T1000 (cell line): ENCODE results near the gene C10orf105.

Experiments used
- DNase-seq: peaks from one replicate; lab custom pipeline; 2025; ENCODE audit warnings: mixed read lengths; lab: John Stamatoyannopoulos, UW

The C10orf105 gene

GRCh38 chr10:71716426-71716825 is 3.2 kb downstream of the C10orf105 start:
- no peak for DNase-seq

- no peak for DNase-seq
Measured at GRCh38 chr10:71715860-71716259, 3.7 kb downstream of the C10orf105 start.

GRCh38 chr10:71715026-71715425 is 4.6 kb downstream of the C10orf105 start:
- no peak for DNase-seq

GRCh38 chr10:71714592-71714991 is 5.0 kb downstream of the C10orf105 start:
- DNase-seq, result no peak

GRCh38 chr10:71714031-71714410 is 5.6 kb downstream of the C10orf105 start:
- DNase-seq, result no peak

- no peak for DNase-seq
Measured at GRCh38 chr10:71713135-71714030, 6.2 kb downstream of the C10orf105 start.

GRCh38 chr10:71712572-71713134 is 6.9 kb downstream of the C10orf105 start:
- DNase-seq, result no peak

- no peak for DNase-seq
Measured at GRCh38 chr10:71712170-71712569, 7.4 kb downstream of the C10orf105 start.

GRCh38 chr10:71711052-71711623 is 8.4 kb downstream of the C10orf105 start:
- DNase-seq, result no peak

- no peak for DNase-seq
Measured at GRCh38 chr10:71710519-71710918, 9.1 kb downstream of the C10orf105 start.

- DNase-seq, result no peak
Measured at GRCh38 chr10:71708897-71709882, 10.4 kb downstream of the C10orf105 start.

GRCh38 chr10:71708301-71708703 is 11.3 kb downstream of the C10orf105 start:
- DNase-seq, result no peak

GRCh38 chr10:71707240-71707789 is 12.3 kb downstream of the C10orf105 start:
- no peak for DNase-seq

- no peak for DNase-seq
Measured at GRCh38 chr10:71706216-71707121, 13.1 kb downstream of the C10orf105 start.

- DNase-seq, result no peak
Measured at GRCh38 chr10:71705582-71705981, 14.0 kb downstream of the C10orf105 start.

GRCh38 chr10:71704816-71705215 is 14.8 kb downstream of the C10orf105 start:
- DNase-seq, result no peak

GRCh38 chr10:71703577-71703976 is 16.0 kb downstream of the C10orf105 start:
- DNase-seq, result no peak

GRCh38 chr10:71701496-71702132 is 18.0 kb downstream of the C10orf105 start:
- DNase-seq, result no peak

- no peak for DNase-seq
Measured at GRCh38 chr10:71700731-71701368, 18.7 kb downstream of the C10orf105 start.

GRCh38 chr10:71698737-71699136 is 20.8 kb downstream of the C10orf105 start:
- no peak for DNase-seq
